ENCODE results near the gene PLXNA4.

GRCh38 chr7:132499487-132499886, 76.8 kb downstream of the PLXNA4 start:
- TF ChIP-seq CTCF (IDR thresholded peaks at IDR 0.05; ENCODE audit: insufficient read depth, low read length) = no peak
- no peak for TF ChIP-seq GABPA (IDR thresholded peaks at IDR 0.05; ENCODE audit: low read depth)
- TF ChIP-seq POLR2AphosphoS5 (IDR thresholded peaks at IDR 0.05; ENCODE audit: low read depth) = no peak
- no peak for TF ChIP-seq REST (IDR thresholded peaks at IDR 0.05; ENCODE audit: insufficient replicate concordance, low read depth)
